GM18520 (cell line): ENCODE results near the gene ATM.

Experiments used
- ATAC-seq: cut with Tn5 transposase; IDR thresholded peaks from one replicate; pipeline ENCODE4 v1.9.1; 2021; ENCODE audit not compliant: unreplicated experiment

The ATM gene

GRCh38 chr11:108222574-108223347 is at the start of gene ATM, which contains the start of gene NPAT:
TSS of gene ATM (plus strand) at chr11:108223067. CDS start at chr11:108227625, 4,558 bp downstream.
TSS of gene NPAT (minus strand) at chr11:108222638. CDS start at chr11:108222536, 102 bp downstream.
- ATAC-seq, result peak; percentile 75

GRCh38 chr11:108177570-108177969 is 45.3 kb upstream of the ATM start:
- no peak for ATAC-seq

GRCh38 chr11:108193725-108194124 is 29.1 kb upstream of the ATM start:
- no peak for ATAC-seq

GRCh38 chr11:108196901-108197300 is 26.0 kb upstream of the ATM start:
- no peak for ATAC-seq

- no peak for ATAC-seq
Observed at GRCh38 chr11:108197351-108197750, 25.5 kb upstream of the ATM start.

GRCh38 chr11:108198833-108199232 is 24.0 kb upstream of the ATM start:
- ATAC-seq, result no peak

GRCh38 chr11:108199446-108200321 is 23.2 kb upstream of the ATM start:
- peak; percentile 57 for ATAC-seq

GRCh38 chr11:108203075-108203474 is 19.8 kb upstream of the ATM start:
- no peak for ATAC-seq

GRCh38 chr11:108204376-108204775 is 18.5 kb upstream of the ATM start:
- ATAC-seq, result no peak

GRCh38 chr11:108204929-108205499 is 17.9 kb upstream of the ATM start:
- no peak for ATAC-seq

GRCh38 chr11:108206171-108206570 is 16.7 kb upstream of the ATM start:
- no peak for ATAC-seq

GRCh38 chr11:108206969-108207682 is 15.7 kb upstream of the ATM start:
- ATAC-seq, result no peak

GRCh38 chr11:108207683-108208060 is 15.2 kb upstream of the ATM start:
- ATAC-seq, result no peak

GRCh38 chr11:108210441-108210840 is 12.4 kb upstream of the ATM start:
- no peak for ATAC-seq

- no peak for ATAC-seq
Observed at GRCh38 chr11:108213784-108214183, 9.1 kb upstream of the ATM start.

GRCh38 chr11:108216988-108217387 is 5.9 kb upstream of the ATM start:
- ATAC-seq, result no peak

- ATAC-seq, result no peak
Observed at GRCh38 chr11:108218455-108218854, 4.4 kb upstream of the ATM start.

GRCh38 chr11:108218912-108219783 is 3.7 kb upstream of the ATM start:
- ATAC-seq, result no peak

GRCh38 chr11:108220721-108221336 is 2.0 kb upstream of the ATM start:
- ATAC-seq, result no peak

GRCh38 chr11:108221371-108221770 is 1.5 kb upstream of the ATM start:
- no peak for ATAC-seq
